Gastroesophageal sphincter (tissue), 4 donors: ENCODE results near the gene KCNMA1. TPM values are rescaled to one million over a fixed set of nuclear protein-coding genes. Genes with fewer than 3 reads are reported as not detected.

ENCODE experiments used
- ATAC-seq: fragments of 150-250 bp; one replicate; pipeline ENCODE4 v1.9.1; 2016; ENCODE audit warnings: mild to moderate bottlenecking, moderate library complexity
- H3K27ac ChIP-seq, 4 donors: fragments of 200-600 bp; sonication (generic) in 3 of 4; 1 replicate in 3 of 4; 2 replicates in 1 of 4; pipeline ENCODE4 v1.5.1; 2016 to 2019
- H3K27me3 ChIP-seq: fragments of 200-600 bp; sonication (generic); one replicate; pipeline ENCODE4 v1.5.1; 2019
- H3K36me3 ChIP-seq, 2 donors: fragments of 200-600 bp; sonication (generic); one replicate each; pipeline ENCODE4 v1.5.1; 2019; ENCODE audit warnings: control low read depth in 1 of 2
- H3K4me1 ChIP-seq, 3 donors: fragments of 200-600 bp; sonication (generic); 1 replicate in 2 of 3; 2 replicates in 1 of 3; pipeline ENCODE4 v1.5.1; 2016 to 2019; ENCODE audit warnings: control low read depth in 2 of 3
- H3K4me3 ChIP-seq, 2 donors: fragments of 200-600 bp; sonication (generic); one replicate each; pipeline ENCODE4 v1.5.1; 2019; ENCODE audit warnings: mild to moderate bottlenecking in 1 of 2, moderate library complexity in 1 of 2
- H3K9me3 ChIP-seq, 3 donors: fragments of 200-600 bp; sonication (generic); one replicate each; pipeline ENCODE4 v1.5.1; 2017 to 2019; ENCODE audit warnings: control low read depth in 2 of 3
- CTCF ChIP-seq, 4 experiments: fragments of 200-600 bp in 2 of 4; fragments of 450-650 bp in 2 of 4; sonication (generic) in 1 of 4; IDR thresholded peaks; one replicate each; pipeline ENCODE4 v1.5.1; 2017 to 2019; ENCODE audit warnings: antibody characterized with exemption in 4 of 4, mild to moderate bottlenecking in 2 of 4, moderate library complexity in 2 of 4
- EP300 ChIP-seq: sonication (generic); formaldehyde crosslinking; IDR thresholded peaks from one replicate; pipeline ENCODE4 v1.6.1; 2017; ENCODE audit warnings: antibody characterized with exemption, mild to moderate bottlenecking
- POLR2A ChIP-seq, 2 donors: fragments of 450-650 bp; IDR thresholded peaks; one replicate each; pipeline ENCODE4 v1.6.1; 2017; ENCODE audit warnings: antibody characterized with exemption in 2 of 2, mild to moderate bottlenecking in 2 of 2, moderate library complexity in 1 of 2
- POLR2AphosphoS5 ChIP-seq: sonication (generic); formaldehyde crosslinking; IDR thresholded peaks from one replicate; pipeline ENCODE4 v1.6.1; 2017; ENCODE audit warnings: antibody characterized with exemption
- WGBS, 2 donors: methylation state at CpG; one replicate each; pipeline ENCODE4 v1.1.5; 2018; ENCODE audit warnings: low coverage in 1 of 2; 5-methylcytosine and 5-hydroxymethylcytosine counted together
- small RNA-seq, 4 donors: library from RNA; depleted of rRNA; stranded (forward); fragments of <200 nt; gene quantifications; one replicate each; pipeline ENCODE3, GENCODE V24; 2016
- total RNA-seq, 4 donors: library from RNA; depleted of rRNA; stranded (reverse); fragments of >200 nt; gene quantifications; one replicate each; pipeline ENCODE4 v1.1.0, GENCODE V29; 2016

Gene KCNMA1
- total RNA-seq, 4 donors from 2014 or later, result 168 to 389 (median 323) TPM

- no peaks in the 10 kb centered on the region for H3K9me3 ChIP-seq
- 76 to 83% methylated on average over 2 of the region's 2 CpGs for WGBS, 2 donors
- H3K4me1 ChIP-seq, result no peaks in the 10 kb centered on the region
- H3K4me3 ChIP-seq, result no peak overlapping the region
- no peaks in the 10 kb centered on the region for H3K36me3 ChIP-seq
- H3K27me3 ChIP-seq, result no peaks in the 10 kb centered on the region
- TF ChIP-seq POLR2A (IDR thresholded peaks at IDR 0.05) (no peak), EP300 (no peak), POLR2AphosphoS5 (no peak), CTCF (IDR thresholded peaks at IDR 0.05) (no peak)
- no peak for ATAC-seq
- no peak overlapping the region for H3K27ac ChIP-seq
Observed at GRCh38 chr10:76829724-76830123, 807.9 kb downstream of the KCNMA1 start.

Small RNA genes lying within 50 kb of the gene (small RNA-seq; reads per million reads assigned to genes)
- 0 reads per million in 4 donors for gene ATP5MC1P8
- 0 reads per million in 4 donors for gene COX6CP15
- 0 reads per million in 4 donors for gene RF00322
- 0 reads per million in 4 donors for gene RNA5SP321
